GM18868 (cell line): ENCODE measurements around the gene RTP2.

Experiments
- ATAC-seq: cut with Tn5 transposase; IDR thresholded peaks from one replicate; pipeline ENCODE4 v1.9.1; 2021; ENCODE audit warnings: mild to moderate bottlenecking, moderate library complexity; ENCODE audit not compliant: unreplicated experiment

RTP2 gene

DNA sequence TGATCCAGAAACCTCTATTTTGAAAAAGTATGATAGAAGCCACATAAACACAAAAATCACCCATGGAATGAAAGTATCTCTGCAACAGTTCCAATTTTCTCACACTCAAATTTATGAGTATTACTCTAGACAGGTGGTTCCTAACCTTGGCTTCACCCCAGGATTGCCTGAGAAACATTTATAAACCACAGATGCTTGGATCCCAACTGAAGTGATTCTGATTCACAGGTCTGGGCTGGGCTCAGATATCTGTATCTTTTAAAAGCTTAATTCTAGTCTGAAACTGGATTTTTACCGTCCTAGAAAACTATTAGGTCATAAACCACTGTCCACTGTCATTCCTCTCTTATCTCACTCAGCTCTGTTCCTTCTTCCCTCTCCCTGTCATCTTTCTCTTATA is 24.8 kb downstream of the RTP2 start:
- no peak for ATAC-seq

- no peak for ATAC-seq
Measured at GRCh38 chr3:187673012-187673411, 29.3 kb downstream of the RTP2 start.

- no peak for ATAC-seq
Measured at GRCh38 chr3:187669675-187670504, 32.5 kb downstream of the RTP2 start, which contains the start of gene SST. TSS of gene SST (minus strand) at chr3:187670394. CDS start at chr3:187670291, 103 bp downstream.

DNA sequence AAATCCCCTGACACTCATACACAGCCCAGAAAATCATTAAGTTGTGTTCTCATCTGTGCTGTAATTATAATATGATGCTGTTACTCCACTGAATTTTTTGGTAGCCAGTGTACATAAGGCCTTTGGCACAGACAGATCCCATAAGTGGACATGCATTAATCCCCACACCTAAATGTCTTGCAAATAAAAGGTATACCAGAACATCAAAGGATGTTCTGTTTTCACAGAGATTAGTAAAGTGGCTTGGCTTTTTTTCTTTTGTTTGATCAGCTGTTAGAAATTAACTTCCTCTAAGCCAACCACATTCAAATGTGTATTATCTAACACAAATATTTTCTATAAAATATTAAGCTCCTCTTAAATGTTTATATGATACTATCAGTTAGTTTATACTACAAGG is 34.8 kb downstream of the RTP2 start:
- no peak for ATAC-seq

GRCh38 chr3:187665764-187666402 is 36.5 kb downstream of the RTP2 start:
- ATAC-seq: no peak

GRCh38 chr3:187665010-187665409 is 37.3 kb downstream of the RTP2 start:
- no peak for ATAC-seq

- ATAC-seq: no peak
Measured at GRCh38 chr3:187662848-187663409, 39.4 kb downstream of the RTP2 start.

GRCh38 chr3:187661267-187661666 is 41.1 kb downstream of the RTP2 start:
- ATAC-seq: no peak

DNA sequence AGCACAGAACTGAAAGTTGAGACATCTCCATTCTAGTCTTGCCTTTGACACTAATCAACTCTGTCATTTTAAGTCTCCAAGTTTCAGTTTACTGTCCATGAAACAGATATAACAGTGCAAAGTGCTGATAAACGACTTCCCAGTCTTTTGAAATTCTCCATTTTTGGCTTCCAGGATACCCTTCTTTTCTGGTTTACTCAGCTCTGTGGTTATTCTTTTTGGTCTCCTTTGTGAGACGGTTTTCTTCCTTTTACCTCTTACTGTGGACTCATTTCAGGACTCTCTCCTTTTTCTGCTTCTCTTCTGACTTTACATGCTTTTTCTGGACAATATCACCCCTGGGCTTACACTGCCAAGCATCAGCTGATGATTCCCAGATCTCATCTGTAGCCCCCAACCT is 51.1 kb downstream of the RTP2 start:
- no peak for ATAC-seq
